ENCODE data around the gene BICDL1. TPM values are rescaled to one million over a fixed set of nuclear protein-coding genes. Genes with fewer than 3 reads are reported as not detected.

Gene BICDL1
- total RNA-seq, 1 donor from 2014 or later: 71.2 TPM

GRCh38 chr12:120071493-120072020 lies 82.5 kb downstream of the BICDL1 start:
- no peak for DNase-seq (ENCODE audit: extremely low spot score in 2 of 2)
- intact Hi-C loops (cut with DNase I): no loop called here
- H3K9me3 ChIP-seq: no peaks in the 10 kb centered on the region
- H3K27ac ChIP-seq: no peak overlapping the region
- H3K4me1 ChIP-seq: no peaks in the 10 kb centered on the region
- TF ChIP-seq POLR2AphosphoS5 (IDR thresholded peaks at IDR 0.05; ENCODE audit: insufficient read depth in 1 of 2, low read depth in 1 of 2) (no peak), POLR2A (IDR thresholded peaks at IDR 0.05) (no peak), CTCF (IDR thresholded peaks at IDR 0.05) (no peak)
- H3K4me3 ChIP-seq: no peak overlapping the region
- no peaks in the 10 kb centered on the region for H3K27me3 ChIP-seq
- H3K36me3 ChIP-seq: no peaks in the 10 kb centered on the region

GRCh38 chr12:120072472-120073249 lies 83.6 kb downstream of the BICDL1 start:
- no peak for DNase-seq (ENCODE audit: extremely low spot score in 2 of 2)
- Histone ChIP-seq H3K4me1 (no peaks in the 10 kb centered on the region), H3K36me3 (no peaks in the 10 kb centered on the region), H3K27me3 (no peaks in the 10 kb centered on the region), H3K4me3 (no peak overlapping the region), H3K9me3 (no peaks in the 10 kb centered on the region), H3K27ac (no peak overlapping the region)
- TF ChIP-seq POLR2AphosphoS5 (IDR thresholded peaks at IDR 0.05; ENCODE audit: insufficient read depth in 1 of 2, low read depth in 1 of 2): no peak
- TF ChIP-seq CTCF (IDR thresholded peaks at IDR 0.05): no peak
- TF ChIP-seq POLR2A (IDR thresholded peaks at IDR 0.05): no peak
- intact Hi-C loops (cut with DNase I): no loop called here

- TF ChIP-seq CTCF (IDR thresholded peaks at IDR 0.05) (no peak), POLR2A (IDR thresholded peaks at IDR 0.05) (no peak), POLR2AphosphoS5 (IDR thresholded peaks at IDR 0.05; ENCODE audit: insufficient read depth in 1 of 2, low read depth in 1 of 2) (no peak)
- Histone ChIP-seq H3K27ac (no peak overlapping the region), H3K9me3 (no peaks in the 10 kb centered on the region), H3K27me3 (no peaks in the 10 kb centered on the region), H3K4me1 (peaks cover 9% of the 10 kb centered on the region), H3K4me3 (no peak overlapping the region), H3K36me3 (no peaks in the 10 kb centered on the region)
- no peak for DNase-seq (ENCODE audit: extremely low spot score in 2 of 2)
- intact Hi-C loops (cut with DNase I): no loop called here
These were observed 86.1 kb downstream of the BICDL1 start for GRCh38 chr12:120075034-120075616.

- TF ChIP-seq POLR2AphosphoS5 (IDR thresholded peaks at IDR 0.05; ENCODE audit: insufficient read depth in 1 of 2, low read depth in 1 of 2) (no peak), CTCF (IDR thresholded peaks at IDR 0.05) (no peak), POLR2A (IDR thresholded peaks at IDR 0.05) (no peak)
- H3K27me3 ChIP-seq: no peaks in the 10 kb centered on the region
- no peaks in the 10 kb centered on the region for H3K36me3 ChIP-seq
- no peak for DNase-seq (ENCODE audit: extremely low spot score in 2 of 2)
- no peak overlapping the region for H3K4me3 ChIP-seq
- H3K4me1 ChIP-seq: peaks cover 9% of the 10 kb centered on the region
- intact Hi-C loops (cut with DNase I): no loop called here
- no peaks in the 10 kb centered on the region for H3K9me3 ChIP-seq
- no peak overlapping the region for H3K27ac ChIP-seq
These were observed 87.6 kb downstream of the BICDL1 start for GRCh38 chr12:120076651-120077050.

GRCh38 chr12:120077260-120077659 lies 88.2 kb downstream of the BICDL1 start:
- Histone ChIP-seq H3K9me3 (no peaks in the 10 kb centered on the region), H3K27me3 (no peaks in the 10 kb centered on the region), H3K4me3 (no peak overlapping the region), H3K36me3 (no peaks in the 10 kb centered on the region), H3K4me1 (peaks cover 9% of the 10 kb centered on the region), H3K27ac (no peak overlapping the region)
- no peak for DNase-seq (ENCODE audit: extremely low spot score in 2 of 2)
- intact Hi-C loops (cut with DNase I): no loop called here
- TF ChIP-seq POLR2A (IDR thresholded peaks at IDR 0.05) (no peak), CTCF (IDR thresholded peaks at IDR 0.05) (no peak), POLR2AphosphoS5 (IDR thresholded peaks at IDR 0.05; ENCODE audit: insufficient read depth in 1 of 2, low read depth in 1 of 2) (no peak)

All from vagina (tissue), 2 donors.